GM12801 (cell line): ENCODE results near the gene PNLDC1.

Experiments used
- CTCF ChIP-seq: IDR thresholded peaks from one replicate; pipeline ENCODE4 v1.5.1; 2011; ENCODE audit warnings: control low read depth; ENCODE audit not compliant: insufficient read length; ENCODE audit errors: extremely low read depth

PNLDC1 gene

DNA sequence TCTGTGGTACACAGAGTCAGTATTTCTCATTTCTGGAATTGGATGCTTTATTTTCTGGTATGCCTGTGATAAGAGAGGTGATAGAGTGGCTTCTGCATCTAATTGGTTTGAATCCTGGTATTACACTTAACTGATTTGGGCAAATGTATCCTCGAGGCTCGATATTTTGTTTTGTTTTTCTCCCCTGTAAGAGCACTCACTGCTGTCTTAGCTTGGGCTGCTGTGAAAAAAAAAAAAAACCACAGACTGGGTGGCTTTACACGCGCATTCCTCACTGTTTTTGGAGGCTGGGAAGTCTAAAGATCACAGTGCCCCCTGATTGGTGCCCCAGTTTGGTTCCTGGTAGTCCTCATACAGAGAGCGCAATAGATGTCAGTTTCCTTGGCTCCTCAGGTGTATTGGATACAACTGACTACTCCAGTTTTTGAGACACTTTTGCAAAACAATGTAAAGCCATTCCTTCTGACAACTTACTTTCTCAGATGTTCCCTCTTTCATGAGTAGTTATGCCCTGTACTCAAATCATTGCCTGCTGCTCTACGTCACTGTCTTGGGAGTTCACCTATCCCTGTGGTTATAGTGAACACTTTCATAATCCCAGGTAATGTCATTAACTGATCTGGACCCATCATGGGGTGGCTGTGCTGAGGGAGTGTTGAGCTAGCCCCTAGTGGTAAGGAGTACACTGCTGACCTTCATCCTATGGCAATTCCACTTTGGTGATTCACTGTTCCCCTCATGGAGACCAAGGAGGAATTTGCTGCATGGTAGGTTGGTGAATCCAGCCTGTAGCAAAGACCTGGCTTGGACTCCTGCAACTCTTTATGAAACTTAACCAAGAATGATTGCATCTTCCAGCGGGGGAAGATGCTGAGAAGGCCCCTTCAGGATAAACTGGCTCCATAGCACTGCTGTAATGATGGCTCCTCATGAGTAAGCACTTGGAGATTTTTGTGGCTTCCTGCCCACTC lies 41.8 kb upstream of the PNLDC1 start:
- no peak for TF ChIP-seq CTCF

DNA sequence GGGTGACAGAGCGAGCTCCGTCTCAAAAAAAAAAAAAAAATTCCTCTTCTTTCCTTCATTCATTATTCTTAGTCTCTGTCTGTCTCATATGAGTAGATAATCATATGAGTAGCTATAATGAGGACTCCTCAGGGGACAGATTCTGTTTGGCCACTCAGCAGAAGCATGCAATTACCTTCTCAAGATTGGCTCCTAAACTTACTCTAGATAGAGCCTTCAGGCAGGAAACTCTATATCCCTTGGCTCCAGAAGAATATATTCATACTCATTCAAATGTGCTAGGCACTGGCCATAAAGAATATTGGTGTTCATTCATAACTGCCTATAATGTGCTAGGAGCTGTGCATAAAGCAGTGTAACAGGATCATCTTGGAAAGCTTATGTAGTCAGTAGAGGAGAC lies 40.4 kb upstream of the PNLDC1 start:
- no peak for TF ChIP-seq CTCF

DNA sequence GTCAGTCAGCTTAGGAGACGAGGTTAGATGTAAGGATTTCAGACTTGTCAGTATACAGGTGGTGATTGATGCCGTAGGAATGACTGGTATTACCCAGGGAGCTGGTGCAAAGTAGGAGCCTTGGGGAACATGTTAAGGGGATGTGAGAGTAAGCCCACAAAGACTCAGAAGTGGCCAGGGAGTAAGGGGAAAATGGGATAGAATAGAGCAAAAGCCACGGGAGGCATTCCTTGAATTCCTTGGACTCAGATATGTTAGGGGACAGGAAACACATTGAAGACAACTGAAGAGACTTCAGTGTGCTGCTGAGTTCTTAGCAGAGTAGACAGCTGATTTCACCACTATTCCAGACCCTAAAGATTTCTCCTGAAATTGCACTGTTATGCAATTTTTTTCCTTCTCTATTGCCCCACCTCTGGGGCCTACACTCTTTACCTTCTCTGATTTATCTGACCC lies 39.4 kb upstream of the PNLDC1 start:
- no peak for TF ChIP-seq CTCF

GRCh38 chr6:159761129-159761872 lies 38.8 kb upstream of the PNLDC1 start:
- no peak for TF ChIP-seq CTCF

- no peak for TF ChIP-seq CTCF
These were observed 38.0 kb upstream of the PNLDC1 start, which contains the start of gene ACAT2 for GRCh38 chr6:159761873-159762680. Gene ACAT2 (plus strand): TSS chr6:159762045. CDS start chr6:159762088, 43 bp downstream.

DNA sequence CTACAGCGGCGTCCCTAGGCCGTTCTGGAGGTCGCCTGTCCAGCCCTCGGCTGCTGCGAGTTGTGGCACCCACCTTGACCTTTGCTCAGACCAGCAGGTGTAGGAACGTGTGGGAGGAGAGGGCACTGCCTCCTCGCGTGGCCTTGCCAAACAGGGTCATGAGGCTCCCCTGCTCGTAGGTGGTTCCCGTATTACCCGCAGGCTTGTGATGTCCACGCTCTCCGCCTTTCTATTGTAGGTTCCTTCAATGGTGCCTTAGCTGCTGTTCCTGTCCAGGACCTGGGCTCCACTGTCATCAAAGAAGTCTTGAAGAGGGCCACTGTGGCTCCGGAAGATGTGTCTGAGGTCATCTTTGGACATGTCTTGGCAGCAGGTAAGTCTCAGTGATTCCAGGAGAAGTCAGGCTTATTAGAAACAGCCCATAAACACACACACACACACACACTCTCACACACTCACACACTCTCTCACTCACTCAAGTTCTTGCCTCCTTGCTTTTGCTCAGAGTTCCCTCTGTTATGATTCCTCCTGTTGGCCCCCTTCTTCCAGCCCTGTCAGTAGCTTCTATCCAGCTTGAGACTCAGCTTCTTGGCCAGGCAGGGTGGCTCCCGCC lies 37.3 kb upstream of the PNLDC1 start:
- no peak for TF ChIP-seq CTCF

GRCh38 chr6:159766906-159767305 lies 33.2 kb upstream of the PNLDC1 start:
- no peak for TF ChIP-seq CTCF
